GM19455 (cell line): ENCODE data around the gene PRKAG2.

Experiments
- ATAC-seq: cut with Tn5 transposase; IDR thresholded peaks from one replicate; pipeline ENCODE4 v1.9.1; 2021; ENCODE audit not compliant: unreplicated experiment

The PRKAG2 gene

GRCh38 chr7:151572136-151572535 lies 304.8 kb downstream of the PRKAG2 start:
- no peak for ATAC-seq

DNA sequence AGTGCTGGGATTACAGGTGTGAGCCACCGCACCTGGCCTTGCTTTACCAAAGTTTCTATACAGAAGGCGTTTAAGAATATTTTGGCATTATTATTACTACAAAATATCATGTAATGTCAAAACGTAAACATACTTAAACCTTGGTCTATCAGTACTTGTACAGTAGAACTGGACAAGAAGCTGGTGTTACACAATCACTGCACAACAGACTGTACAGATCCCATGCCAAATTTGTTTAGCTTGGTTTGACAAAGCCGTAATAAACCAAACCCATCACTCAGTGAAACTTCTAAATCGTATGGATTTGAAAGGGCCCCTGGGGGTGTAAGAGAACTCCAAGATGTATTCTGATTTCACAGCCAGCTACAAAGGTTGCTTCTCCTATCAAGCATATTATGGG lies 305.4 kb downstream of the PRKAG2 start:
- ATAC-seq, result no peak

GRCh38 chr7:151570366-151570915 lies 306.5 kb downstream of the PRKAG2 start:
- no peak for ATAC-seq

DNA sequence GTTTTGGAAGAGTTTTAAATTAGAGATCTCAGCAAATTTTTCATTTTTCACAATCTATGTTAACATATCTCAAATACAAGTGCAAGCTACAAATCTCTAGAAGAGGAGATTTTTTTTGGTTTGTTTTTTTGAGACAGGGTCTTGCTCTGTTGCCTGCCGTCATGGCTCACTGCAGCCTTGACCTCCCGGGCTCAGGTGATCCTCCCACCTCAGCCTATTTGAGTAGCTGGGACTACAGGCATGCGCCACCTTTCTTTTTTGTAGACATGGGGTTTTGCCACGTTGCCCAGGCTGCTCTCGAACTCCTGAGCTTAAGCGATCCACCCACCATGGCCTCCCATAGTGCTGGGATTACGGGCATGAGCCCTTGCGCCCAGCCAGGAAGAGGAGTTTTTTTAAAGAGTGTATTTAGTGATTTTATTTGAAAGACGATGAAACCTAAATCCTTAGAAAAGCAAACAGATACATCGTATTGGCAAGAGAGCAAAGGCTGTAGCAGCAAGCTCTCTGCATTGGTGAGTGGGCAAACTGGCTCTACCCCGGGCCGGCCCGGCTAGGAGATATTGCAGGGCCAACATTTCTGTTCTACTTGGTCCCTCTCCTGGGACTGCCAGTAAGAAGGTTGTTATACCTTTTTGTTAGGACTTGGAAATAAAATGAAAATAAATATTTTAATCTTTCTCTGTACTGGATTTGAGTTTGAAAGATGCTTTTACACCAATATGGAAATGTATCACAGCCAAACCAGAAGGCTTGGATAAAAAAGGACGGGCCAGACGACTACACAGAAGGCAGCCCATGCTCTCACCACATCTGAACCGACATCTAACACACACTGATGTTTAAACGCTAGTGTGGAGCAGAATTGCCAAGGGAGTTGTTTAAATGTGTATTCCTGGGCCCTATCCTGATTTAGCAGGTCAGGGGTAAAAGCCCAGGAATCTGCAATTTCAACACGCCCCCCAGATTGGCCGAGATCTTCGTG lies 307.7 kb downstream of the PRKAG2 start:
- ATAC-seq, result no peak

DNA sequence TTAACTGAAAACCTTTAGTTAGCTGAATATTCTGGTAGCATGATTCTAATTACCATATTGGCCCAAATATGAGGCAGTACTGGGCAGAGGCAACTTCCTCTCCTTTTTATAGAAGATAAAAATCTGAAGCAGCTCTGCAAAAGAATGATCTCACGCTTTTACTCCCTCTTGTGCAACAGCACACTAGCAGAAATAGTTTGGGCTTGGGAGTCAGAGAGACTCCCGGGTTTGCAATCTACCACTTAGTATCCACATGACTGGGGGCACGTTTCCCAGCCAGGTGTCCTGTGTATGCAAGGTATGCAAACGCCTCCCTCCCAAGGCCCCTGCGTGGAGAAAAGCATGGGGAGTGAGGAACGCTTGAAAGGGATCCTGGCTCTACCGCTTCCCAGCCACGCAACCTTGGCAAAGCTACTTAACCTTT lies 310.0 kb downstream of the PRKAG2 start:
- no peak for ATAC-seq

DNA sequence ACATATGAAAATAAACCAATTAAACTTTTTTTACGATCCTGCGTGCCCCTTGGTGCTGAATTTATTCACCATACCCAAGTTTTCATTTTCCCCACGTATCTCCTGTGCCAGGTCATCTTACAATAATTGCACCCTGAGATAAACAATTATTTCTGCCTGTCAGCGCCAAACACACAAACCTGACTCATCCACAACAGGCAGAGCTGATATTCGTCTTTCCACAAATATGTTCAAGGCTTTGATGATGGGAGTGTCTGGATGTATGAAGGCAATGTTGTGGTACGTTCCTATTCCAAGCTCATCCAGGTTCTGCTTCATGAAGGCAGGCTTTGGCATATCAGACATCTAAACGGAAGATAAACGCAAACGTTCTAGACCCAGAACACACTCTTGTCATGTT lies 311.4 kb downstream of the PRKAG2 start:
- no peak for ATAC-seq

- ATAC-seq, result no peak
Observed at GRCh38 chr7:151560243-151560642, 316.7 kb downstream of the PRKAG2 start.

DNA sequence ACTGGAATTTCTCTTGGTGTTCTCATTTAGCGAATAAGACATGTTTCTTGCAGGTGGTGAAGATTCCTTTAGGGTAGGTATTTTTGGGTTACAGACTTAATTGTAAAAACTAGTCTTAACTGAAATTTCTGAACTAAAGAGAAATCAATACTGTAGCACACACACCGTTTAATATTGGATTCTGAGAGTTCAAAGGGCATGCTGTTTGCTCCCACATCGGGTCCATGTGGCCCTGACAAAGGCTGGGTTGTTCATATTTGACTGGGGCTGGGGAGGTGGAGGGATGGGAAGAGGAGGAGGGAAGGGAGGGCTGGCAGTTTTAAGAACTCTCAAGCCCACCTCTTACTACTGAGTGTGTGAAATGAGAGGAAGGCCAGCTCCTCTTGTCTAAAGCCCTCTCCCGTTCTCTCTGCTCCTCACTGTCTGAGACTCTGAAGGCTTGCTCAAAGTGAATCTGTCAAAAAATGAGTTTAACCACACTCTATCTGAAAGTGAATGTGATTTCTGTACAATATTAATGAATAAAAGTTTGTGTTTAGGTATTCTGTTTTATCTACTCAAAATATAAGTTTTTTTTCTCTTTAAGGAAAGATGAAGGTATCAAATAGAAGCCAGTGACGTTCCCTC lies 317.2 kb downstream of the PRKAG2 start:
- no peak for ATAC-seq

DNA sequence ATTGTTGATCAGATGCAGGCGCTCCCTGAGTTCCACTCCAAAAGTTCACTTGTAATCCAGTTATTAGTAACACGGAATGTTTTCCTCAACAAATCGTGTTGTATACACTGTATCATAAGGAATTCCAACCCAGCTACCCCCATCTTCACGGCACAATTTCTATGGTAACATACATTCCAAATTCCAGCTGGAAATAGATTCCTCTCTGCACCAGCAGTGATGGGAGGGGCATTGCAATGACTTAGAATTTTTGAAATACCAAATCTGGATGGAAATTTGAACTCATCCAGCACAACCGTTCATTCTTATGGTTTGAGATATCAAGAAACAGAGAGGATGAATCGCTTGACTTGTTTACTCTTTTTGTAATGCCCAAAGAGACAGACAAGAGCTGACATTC lies 318.3 kb downstream of the PRKAG2 start:
- no peak for ATAC-seq

DNA sequence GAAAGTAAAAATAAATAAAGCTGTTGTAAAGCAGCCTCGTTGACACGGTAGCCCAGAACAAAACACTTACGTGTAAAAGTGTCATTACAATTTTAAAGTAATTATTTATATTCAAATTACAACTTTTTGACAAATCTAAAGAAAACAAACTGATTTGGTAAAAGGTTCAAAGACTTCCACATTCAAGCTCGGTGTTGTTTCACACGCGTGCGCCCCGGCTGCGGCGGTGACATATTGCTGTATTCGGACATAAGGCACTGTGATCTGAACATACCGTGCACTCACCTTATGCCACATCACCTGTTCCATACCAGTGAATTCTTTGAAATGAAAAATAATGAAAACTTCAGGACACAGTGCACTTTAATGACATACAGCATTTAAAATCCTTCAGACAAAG lies 320.3 kb downstream of the PRKAG2 start:
- no peak for ATAC-seq

DNA sequence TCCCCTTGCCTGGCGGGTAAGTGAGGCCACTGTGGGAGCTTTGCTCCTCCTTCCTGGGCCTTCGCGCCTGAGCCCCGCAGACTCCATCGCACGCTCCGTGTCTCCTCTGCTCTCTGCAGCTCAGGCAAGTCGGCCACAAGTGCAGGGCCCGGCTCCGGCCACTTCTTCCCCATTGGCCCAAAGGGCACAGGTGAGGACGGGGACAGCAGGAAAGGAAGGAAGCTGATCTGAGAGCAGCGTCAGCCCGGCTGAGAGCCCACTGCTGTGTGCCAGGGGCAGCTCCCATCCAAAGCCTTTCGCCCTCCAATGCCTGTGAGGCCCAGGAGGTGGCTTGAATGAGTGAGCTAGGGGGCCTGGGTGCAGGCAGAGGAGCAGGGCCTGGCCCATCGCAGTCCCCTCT lies 323.6 kb downstream of the PRKAG2 start:
- no peak for ATAC-seq

DNA sequence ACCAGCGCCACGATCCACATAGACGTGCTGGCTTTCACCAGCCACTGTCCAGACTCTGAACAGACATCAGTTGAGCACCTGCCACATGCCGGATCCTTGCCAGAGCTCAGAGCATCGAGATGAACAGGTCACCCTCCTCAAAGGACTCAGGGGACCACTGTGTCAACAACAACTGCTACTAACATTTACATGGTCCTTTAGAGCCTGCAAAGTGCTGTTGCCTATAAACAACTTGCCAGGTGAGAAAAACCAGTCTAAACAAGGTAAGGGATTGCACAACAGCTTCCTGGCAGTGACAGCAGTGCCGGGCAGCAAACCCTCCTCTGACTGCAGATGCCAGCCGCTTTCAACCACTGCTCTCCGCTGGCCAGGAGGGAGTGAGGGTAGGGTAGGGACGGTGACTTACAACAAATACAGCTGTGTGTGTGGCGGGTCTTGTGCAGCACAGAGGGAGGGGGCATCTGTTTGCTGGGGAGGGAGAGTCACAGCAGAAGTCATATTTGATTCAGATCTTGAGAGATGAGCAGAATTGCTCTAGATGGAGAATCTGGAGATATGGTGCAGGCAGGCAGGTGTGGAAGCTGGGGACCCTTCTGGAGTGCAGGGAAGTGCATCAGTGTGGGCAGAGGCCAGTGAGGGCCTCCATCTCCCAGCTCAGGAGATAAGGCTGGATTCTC lies 324.4 kb downstream of the PRKAG2 start:
- ATAC-seq, result no peak

DNA sequence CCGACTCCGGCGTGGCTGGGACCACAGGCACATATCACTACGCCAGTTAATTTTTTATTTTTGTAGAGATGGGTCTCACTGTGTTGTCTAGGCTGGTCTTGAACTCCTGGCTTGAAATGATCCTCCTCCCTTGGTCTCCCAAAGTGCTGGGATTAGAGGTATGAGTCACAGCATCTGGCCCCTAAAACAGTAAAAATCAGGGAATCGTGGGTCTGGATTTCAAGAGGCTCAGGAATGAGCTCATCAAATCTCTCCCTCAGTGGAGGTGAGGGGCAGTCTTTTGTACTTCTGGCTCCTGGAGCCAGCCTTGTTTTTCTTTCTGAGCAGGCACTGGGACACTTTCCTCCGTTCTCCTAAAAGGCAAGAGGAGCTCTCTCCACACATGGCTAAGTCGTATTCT lies 325.1 kb downstream of the PRKAG2 start:
- ATAC-seq, result no peak

- ATAC-seq, result no peak
Observed at GRCh38 chr7:151550656-151551286, 326.1 kb downstream of the PRKAG2 start.

- ATAC-seq, result no peak
Observed at GRCh38 chr7:151549644-151550043, 327.3 kb downstream of the PRKAG2 start.

DNA sequence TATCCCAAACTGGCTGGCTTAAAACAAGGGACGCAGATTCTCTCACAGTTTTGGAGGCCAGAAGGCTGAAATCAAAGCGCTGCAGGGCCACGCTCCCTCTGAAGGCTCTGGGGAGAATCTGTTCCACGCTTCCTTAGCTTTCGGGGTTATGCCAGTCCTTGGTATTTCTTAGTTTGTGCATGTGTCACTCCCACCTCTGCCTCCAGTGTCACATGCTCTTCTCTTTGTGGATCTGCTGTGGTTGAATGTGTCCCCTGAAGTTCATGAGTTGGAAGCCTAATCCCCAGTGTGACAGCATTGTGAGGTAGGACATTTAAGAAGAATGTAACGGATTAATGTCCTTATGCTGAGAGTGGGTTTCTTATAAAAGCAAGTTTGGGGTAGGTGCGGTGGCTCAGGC lies 327.8 kb downstream of the PRKAG2 start:
- ATAC-seq, result no peak

- ATAC-seq, result no peak
Observed at GRCh38 chr7:151544183-151544582, 332.7 kb downstream of the PRKAG2 start.

- no peak for ATAC-seq
Observed at GRCh38 chr7:151542606-151543130, 334.2 kb downstream of the PRKAG2 start.

GRCh38 chr7:151541709-151542499 lies 335.0 kb downstream of the PRKAG2 start:
- ATAC-seq, result no peak

- no peak for ATAC-seq
Observed at GRCh38 chr7:151540146-151540545, 336.8 kb downstream of the PRKAG2 start.
